Stimulated activated naive CD8-positive, alpha-beta T cell treated with anti-CD3 and anti-CD28 coated beads, Interleukin-15, amount 100 ng/mL, for 72 hours (primary cell): ENCODE measurements around the gene GC.
"Not testable (repeated sequence)": the region's sequence is repeated elsewhere in the genome, so short reads cannot be mapped to it uniquely, and the experiment has no call there.

Experiments
- ATAC-seq: fragments of 150-1000 bp; cut with Tn5 transposase; 2 replicates; pipeline ENCODE4 v1.10.0; 2021; ENCODE audit warnings: mild to moderate bottlenecking, moderate library complexity
- DNase-seq, 2 donors: peaks; one replicate each; pipeline ENCODE4 v3.0.0; 2021 to 2022
- H3K27ac Mint-ChIP-seq, 2 donors: one replicate each; pipeline ENCODE4 v1.8.0; 2022; ENCODE audit warnings: mild to moderate bottlenecking in 2 of 2, mixed read lengths in 2 of 2, moderate library complexity in 2 of 2
- H3K27me3 Mint-ChIP-seq: one replicate; pipeline ENCODE4 v1.8.0; 2022; ENCODE audit warnings: mixed read lengths
- H3K4me1 Mint-ChIP-seq: one replicate; pipeline ENCODE4 v1.8.0; 2022; ENCODE audit warnings: mild to moderate bottlenecking, mixed read lengths
- H3K4me3 Mint-ChIP-seq, 2 donors: one replicate each; pipeline ENCODE4 v1.8.0; 2022; ENCODE audit warnings: mild to moderate bottlenecking in 2 of 2, mixed read lengths in 2 of 2, moderate library complexity in 1 of 2
- H3K9me3 Mint-ChIP-seq, 2 donors: one replicate each; pipeline ENCODE4 v1.8.0; 2022; ENCODE audit warnings: mixed read lengths in 2 of 2

The GC gene

DNA sequence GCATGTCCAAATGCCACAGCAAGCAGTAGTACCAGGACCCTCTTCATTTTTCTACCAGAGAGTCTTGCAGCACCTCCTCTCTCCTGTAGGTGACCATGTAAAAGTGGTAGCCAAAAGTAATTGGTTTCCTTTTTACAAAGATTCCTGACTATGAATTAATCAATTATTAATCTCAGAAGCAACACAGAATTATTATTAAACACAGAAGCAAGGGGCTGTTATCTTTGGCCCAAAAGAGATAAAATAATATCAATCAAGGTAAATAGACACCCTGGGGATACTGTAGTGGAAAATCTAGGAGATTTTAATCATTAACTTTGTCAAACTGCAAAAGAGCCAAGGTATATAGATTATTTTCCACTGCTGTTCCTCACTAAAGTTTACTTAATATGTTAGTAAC, at the start of gene GC:
Gene GC (minus strand): TSS at position 108 of the 400 bp plus-strand sequence. CDS start 61 bp downstream, at position 47.
- H3K27me3 Mint-ChIP-seq, result no peaks in the 10 kb centered on the region
- DNase-seq (no peak), ATAC-seq (no peak)
- no peaks in the 10 kb centered on the region for H3K4me1 Mint-ChIP-seq
- no peak within 1 kb of the TSS for H3K27ac Mint-ChIP-seq
- H3K4me3 Mint-ChIP-seq, result no peak within 1 kb of the TSS
- no peaks in the 10 kb centered on the region for H3K9me3 Mint-ChIP-seq

DNA sequence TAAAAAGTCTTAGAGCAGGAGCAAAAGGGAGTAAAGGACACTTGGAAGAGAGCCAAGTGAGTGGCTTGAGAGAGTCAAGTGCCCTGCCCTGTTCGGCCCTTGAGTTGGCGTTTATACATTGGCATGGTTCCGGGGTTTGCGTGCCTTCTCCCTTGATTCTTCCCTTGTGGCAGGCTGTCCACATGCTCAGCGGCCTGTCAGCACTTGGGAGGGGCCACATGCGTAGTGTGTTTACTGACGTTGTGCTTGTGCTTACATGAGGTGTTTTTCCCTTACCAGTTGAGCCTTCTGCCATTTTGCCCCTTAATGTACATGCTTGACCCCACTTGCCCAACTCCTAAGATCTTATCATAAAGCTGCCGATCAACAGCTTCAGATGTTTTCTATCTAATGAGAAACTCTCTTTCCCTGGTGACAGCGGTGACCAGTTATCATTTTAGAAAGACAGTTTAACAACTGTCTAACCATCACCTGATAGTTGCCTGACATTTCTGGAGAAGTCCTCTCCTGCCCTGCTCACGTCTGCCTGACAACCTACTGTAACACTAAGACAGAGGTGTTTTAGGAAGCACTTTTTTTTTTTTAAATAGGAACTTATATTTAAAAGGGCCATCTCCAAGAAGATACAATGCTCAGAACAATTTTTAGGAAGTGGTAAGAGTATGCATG, 49.5 kb upstream of the GC start:
- Mint-ChIP-seq H3K4me3 (no peak overlapping the region), H3K27ac (peak overlapping the region in 1 of 2 donors; percentile 40), H3K9me3 (peaks cover 0 to 6% of the 10 kb centered on the region in 2 donors), H3K27me3 (no peaks in the 10 kb centered on the region), H3K4me1 (no peaks in the 10 kb centered on the region)
- DNase-seq (no peak), ATAC-seq (no peak)

- peaks cover 0 to 6% of the 10 kb centered on the region in 2 donors for H3K9me3 Mint-ChIP-seq
- ATAC-seq (no peak), DNase-seq (no peak)
- H3K27me3 Mint-ChIP-seq, result no peaks in the 10 kb centered on the region
- H3K27ac Mint-ChIP-seq, result no peak overlapping the region
- H3K4me3 Mint-ChIP-seq, result no peak overlapping the region
- no peaks in the 10 kb centered on the region for H3K4me1 Mint-ChIP-seq
These were observed 48.2 kb upstream of the GC start for GRCh38 chr4:71832049-71832448.

GRCh38 chr4:71830497-71831190, 46.8 kb upstream of the GC start:
- Mint-ChIP-seq H3K27me3 (no peaks in the 10 kb centered on the region), H3K9me3 (peaks cover 0 to 13% of the 10 kb centered on the region in 2 donors), H3K4me1 (no peaks in the 10 kb centered on the region), H3K4me3 (no peak overlapping the region), H3K27ac (no peak overlapping the region)
- no peak for DNase-seq
- ATAC-seq, result peak; percentile 64

DNA sequence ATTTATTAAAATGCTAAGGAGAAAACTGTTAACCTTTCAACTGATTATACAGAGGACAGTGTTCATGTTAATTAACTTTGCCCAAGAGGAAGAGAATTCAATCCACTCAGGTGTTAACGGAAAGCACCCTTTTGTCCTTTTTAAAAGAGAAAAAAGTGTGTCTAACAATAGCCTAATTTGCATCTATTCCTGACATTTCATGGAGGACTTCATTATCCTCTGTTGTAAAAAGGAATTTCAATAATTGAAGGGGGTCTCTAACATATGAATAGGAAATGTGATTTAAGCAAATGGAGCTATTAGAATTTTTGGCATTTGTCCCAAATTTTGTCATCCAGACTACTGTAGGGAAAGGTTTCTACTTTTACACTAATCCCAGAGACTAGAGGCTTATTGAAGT, 44.6 kb upstream of the GC start:
- DNase-seq (no peak), ATAC-seq (no peak)
- no peaks in the 10 kb centered on the region for H3K27me3 Mint-ChIP-seq
- H3K27ac Mint-ChIP-seq, result no peak overlapping the region
- H3K9me3 Mint-ChIP-seq, result peaks cover 0 to 21% of the 10 kb centered on the region in 2 donors
- no peaks in the 10 kb centered on the region for H3K4me1 Mint-ChIP-seq
- H3K4me3 Mint-ChIP-seq, result no peak overlapping the region

- Mint-ChIP-seq H3K4me3 (no peak overlapping the region), H3K27ac (no peak overlapping the region), H3K4me1 (no peaks in the 10 kb centered on the region), H3K9me3 (peaks cover 0 to 15% of the 10 kb centered on the region in 2 donors), H3K27me3 (no peaks in the 10 kb centered on the region)
- no peak for DNase-seq
- no peak for ATAC-seq
These were observed 43.9 kb upstream of the GC start for GRCh38 chr4:71827826-71828225.

DNA sequence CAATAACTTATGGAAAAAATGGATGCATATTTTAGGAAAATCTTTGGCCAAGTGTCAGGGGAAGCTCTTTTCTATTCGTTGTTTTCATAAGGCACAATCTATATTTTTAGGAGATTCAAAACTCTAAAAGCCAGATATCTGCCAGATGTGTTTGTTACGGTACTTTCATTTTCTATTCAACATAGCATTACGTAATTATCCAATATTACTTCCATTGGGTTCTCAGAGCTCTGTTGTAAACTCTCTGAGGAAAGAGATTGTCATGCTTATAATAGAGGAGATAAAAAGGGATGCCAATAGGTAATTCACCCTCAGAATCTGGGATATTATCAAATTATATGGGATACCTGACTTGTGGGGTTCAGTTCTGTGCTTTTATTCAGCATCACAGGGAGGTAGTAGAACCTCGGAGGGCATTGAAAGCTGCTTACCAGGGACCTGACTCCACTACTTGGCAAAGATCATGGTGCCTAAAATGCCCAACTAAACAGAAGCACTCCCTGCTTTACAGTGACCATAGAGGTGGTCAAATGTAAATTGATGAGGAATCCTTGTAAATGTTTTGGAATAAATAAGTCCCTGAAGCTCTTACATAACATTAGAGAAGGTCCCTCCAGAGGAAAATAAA, 32.9 kb upstream of the GC start:
- H3K4me3 Mint-ChIP-seq, result no peak overlapping the region

GRCh38 chr4:71814433-71814832, 30.6 kb upstream of the GC start:
- no peak overlapping the region for H3K27ac Mint-ChIP-seq
- H3K27me3 Mint-ChIP-seq, result no peaks in the 10 kb centered on the region
- no peaks in the 10 kb centered on the region for H3K4me1 Mint-ChIP-seq
- ATAC-seq (no peak), DNase-seq (no peak)
- no peak overlapping the region for H3K4me3 Mint-ChIP-seq
- H3K9me3 Mint-ChIP-seq, result no peaks in the 10 kb centered on the region

More for the DNA sequence above, 32.9 kb upstream of the GC start:
- H3K4me1 Mint-ChIP-seq, result no peaks in the 10 kb centered on the region
- ATAC-seq, result no peak
- DNase-seq, result no peak
- no peaks in the 10 kb centered on the region for H3K9me3 Mint-ChIP-seq
- H3K27me3 Mint-ChIP-seq, result no peaks in the 10 kb centered on the region
- H3K27ac Mint-ChIP-seq, result no peak overlapping the region

DNA sequence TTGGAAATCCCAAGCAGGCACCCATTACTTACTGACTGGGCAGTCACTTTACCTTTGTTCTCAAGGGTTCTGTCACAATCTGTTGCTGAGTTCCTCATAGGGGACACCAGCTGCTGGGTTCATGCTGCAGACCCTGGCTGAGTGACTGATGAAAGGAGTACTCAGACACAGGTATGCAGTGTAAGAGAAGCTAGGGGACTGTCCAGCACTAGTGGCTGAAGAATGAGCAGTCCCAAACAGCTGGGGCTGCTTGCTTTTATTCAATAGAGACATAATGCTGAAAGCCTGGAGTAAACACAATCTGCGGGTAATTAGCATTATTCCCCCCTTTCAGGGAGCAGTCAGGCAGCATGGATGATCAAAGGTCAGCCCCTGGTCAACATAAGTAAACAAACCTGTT, 25.9 kb upstream of the GC start:
- not testable (repeated sequence) for H3K4me3 Mint-ChIP-seq, H3K27me3 Mint-ChIP-seq, ATAC-seq, H3K27ac Mint-ChIP-seq, H3K4me1 Mint-ChIP-seq, DNase-seq
- H3K9me3 Mint-ChIP-seq, result peaks cover 3 to 10% of the 10 kb centered on the region in 2 donors

- peak overlapping the region in 1 of 2 donors; percentile 76 for H3K27ac Mint-ChIP-seq
- no peak overlapping the region for H3K4me3 Mint-ChIP-seq
- no peaks in the 10 kb centered on the region for H3K27me3 Mint-ChIP-seq
- DNase-seq, result no peak
- H3K9me3 Mint-ChIP-seq, result peaks cover 3 to 10% of the 10 kb centered on the region in 2 donors
- H3K4me1 Mint-ChIP-seq, result no peaks in the 10 kb centered on the region
- no peak for ATAC-seq
These were observed 23.6 kb upstream of the GC start for GRCh38 chr4:71807469-71807868.

- H3K4me3 Mint-ChIP-seq, H3K4me1 Mint-ChIP-seq, H3K27ac Mint-ChIP-seq, DNase-seq, H3K27me3 Mint-ChIP-seq, ATAC-seq: not testable (repeated sequence)
- H3K9me3 Mint-ChIP-seq, result peaks cover 3 to 10% of the 10 kb centered on the region in 2 donors
These were observed 21.4 kb upstream of the GC start for GRCh38 chr4:71805230-71805629.

GRCh38 chr4:71804017-71804697, 20.3 kb upstream of the GC start:
- not testable (repeated sequence) for H3K4me3 Mint-ChIP-seq, H3K27me3 Mint-ChIP-seq, ATAC-seq, H3K27ac Mint-ChIP-seq, H3K4me1 Mint-ChIP-seq, DNase-seq
- peaks cover 3 to 10% of the 10 kb centered on the region in 2 donors for H3K9me3 Mint-ChIP-seq

GRCh38 chr4:71785959-71786358, 2.1 kb upstream of the GC start:
- ATAC-seq (no peak), DNase-seq (no peak)
- H3K9me3 Mint-ChIP-seq, result no peaks in the 10 kb centered on the region
- no peak overlapping the region for H3K27ac Mint-ChIP-seq
- no peaks in the 10 kb centered on the region for H3K27me3 Mint-ChIP-seq
- no peaks in the 10 kb centered on the region for H3K4me1 Mint-ChIP-seq
- no peak overlapping the region for H3K4me3 Mint-ChIP-seq

GRCh38 chr4:71784569-71785197, 804 bp upstream of the GC start:
- ATAC-seq (no peak), DNase-seq (no peak)
- no peaks in the 10 kb centered on the region for H3K4me1 Mint-ChIP-seq
- H3K9me3 Mint-ChIP-seq, result no peaks in the 10 kb centered on the region
- no peak overlapping the region for H3K4me3 Mint-ChIP-seq
- no peak overlapping the region for H3K27ac Mint-ChIP-seq
- H3K27me3 Mint-ChIP-seq, result no peaks in the 10 kb centered on the region

DNA sequence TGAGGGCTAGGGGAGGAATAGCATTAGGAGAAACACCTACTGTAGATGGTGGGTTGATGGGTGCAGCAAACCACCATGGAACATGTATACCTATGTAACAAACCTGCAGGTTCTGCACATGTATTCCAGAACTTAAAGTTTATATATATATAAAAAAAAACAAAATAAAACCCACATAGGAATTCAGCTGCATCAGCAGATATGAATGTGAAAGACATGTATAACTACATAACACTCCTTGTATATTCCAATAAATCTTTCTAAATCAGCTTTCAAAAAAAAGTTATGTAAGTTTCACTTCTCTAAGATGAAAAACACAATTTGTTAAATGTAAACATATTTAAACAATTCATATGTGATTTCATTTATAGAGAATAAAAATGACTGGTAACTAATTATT, 6.0 kb downstream of the GC start:
- no peak for DNase-seq
- Mint-ChIP-seq H3K9me3 (no peaks in the 10 kb centered on the region), H3K4me1 (no peaks in the 10 kb centered on the region), H3K27ac (no peak overlapping the region), H3K27me3 (no peaks in the 10 kb centered on the region), H3K4me3 (no peak overlapping the region)
- no peak for ATAC-seq
